NCI-H226 (cell line): Measurements from ENCODE around the gene SDCCAG8.

Experiments used
- DNase-seq: peaks from one replicate; pipeline ENCODE4 v3.0.0-alpha.2; 2015

Gene SDCCAG8

DNA sequence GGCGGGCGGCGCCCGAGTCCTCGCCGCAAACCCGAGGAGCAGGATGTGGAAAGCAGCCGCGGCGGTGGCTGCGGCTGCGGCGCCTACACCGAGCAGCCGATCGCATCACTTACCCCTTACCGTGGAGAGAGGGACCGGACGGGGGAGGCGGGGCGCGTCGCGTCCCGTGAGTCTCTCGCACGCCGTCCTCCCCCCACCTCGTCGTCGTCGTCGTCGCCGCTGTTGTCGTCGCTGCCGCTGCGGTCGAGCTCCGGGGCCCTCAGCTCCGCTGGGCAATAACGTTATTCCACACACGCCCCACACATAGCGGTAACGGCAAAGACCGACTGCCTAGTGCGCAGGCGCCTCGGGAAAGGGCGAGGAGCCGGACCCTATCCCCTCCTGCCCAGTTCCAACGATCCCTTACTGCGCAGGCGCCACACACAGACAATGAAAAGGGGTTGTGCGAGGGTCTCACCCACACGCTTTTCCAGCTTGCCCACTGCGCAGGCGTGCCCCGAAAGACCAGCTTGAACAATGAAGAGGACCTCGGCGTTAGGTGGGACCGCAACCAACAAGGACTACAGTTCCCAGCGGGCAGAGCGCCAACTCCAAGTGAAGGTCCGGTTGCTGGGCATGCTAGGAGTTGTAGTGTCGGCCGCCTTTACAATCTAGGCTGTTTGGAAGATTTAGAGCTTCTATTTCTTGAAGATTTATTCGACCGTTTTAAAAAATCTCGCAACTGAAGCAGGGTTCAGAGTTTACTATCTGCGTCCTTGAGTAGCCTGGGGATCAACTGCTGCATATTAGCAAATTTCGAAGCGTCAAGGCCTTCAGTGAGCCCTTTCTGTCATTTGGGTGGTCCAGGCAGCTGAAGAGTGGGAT, 682 bp upstream of the SDCCAG8 start, which contains the start of gene CEP170:
CEP170 (minus strand) TSS at position 355 of the 864 bp plus-strand sequence. CDS start 30,001 bp downstream, outside the sequence.
- peak; percentile 93 for DNase-seq

DNA sequence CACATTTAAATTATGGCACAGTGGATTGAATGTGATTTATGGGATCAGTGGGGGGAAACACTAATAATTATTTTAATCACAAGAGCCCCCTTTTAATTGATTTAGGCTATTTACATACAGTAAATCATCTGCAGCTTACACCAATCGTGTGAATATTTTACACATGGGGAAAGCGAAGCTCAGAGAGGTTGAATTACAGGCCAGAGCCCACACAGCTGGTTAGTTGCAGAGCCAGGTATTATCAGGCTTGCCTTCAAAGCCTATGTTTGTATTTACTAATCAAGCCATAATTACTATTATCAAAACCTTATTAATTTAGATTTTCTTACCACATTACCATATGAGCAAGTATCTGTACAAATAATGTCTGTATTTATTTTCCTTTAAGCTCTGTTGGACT, 749 bp downstream of the SDCCAG8 start:
- DNase-seq = no peak

GRCh38 chr1:243257189-243257588, 1.3 kb downstream of the SDCCAG8 start:
- no peak for DNase-seq

DNA sequence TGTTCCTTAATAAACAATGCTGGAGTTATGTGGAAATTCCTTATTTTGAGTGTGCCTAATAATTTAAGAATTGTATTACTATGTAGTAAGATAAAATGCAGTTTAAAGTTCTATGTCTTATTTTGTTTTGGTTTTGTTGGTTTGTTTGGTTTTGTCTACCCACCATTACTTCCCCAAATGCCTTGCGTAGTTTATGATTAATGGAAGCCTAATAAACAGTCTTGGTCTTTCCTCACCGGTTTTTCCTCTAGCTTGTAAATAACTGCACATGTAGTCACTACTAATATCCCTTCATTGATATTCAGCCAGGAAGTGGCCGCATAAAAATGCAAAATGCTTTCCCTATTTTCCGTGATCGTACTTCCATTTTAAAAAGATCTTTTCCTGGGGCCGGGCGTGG, 2.9 kb downstream of the SDCCAG8 start:
- no peak for DNase-seq

DNA sequence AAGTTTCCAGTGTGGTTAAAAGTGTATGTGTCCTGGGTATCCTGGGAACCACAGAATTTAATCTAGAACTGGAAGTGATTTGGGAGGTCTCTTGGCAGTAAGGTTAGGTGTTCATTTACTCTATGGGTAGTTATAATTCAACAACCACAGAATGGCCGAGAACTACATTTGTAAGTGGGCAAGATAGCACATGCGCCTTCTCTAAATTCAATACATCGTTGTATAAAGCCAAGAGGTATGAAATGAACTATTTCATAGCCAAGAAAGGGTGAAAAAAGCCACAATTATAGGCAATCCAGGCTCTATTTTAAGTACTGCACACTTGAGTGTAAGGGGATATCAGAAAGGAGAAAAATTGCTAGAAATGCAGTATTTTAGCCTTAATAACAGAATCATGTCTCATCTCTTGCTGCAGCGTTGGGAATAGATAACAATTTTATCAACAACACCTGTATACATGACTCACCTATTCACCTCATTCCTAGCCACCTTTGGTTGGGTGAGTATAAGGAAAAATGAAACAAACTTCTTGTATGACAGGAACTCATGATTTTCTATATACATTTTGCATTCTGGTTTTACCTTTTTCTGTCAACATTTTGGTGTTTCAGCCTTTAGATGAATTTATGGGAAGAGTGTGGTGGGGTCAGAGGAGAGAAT, 4.5 kb downstream of the SDCCAG8 start:
- DNase-seq = no peak

DNA sequence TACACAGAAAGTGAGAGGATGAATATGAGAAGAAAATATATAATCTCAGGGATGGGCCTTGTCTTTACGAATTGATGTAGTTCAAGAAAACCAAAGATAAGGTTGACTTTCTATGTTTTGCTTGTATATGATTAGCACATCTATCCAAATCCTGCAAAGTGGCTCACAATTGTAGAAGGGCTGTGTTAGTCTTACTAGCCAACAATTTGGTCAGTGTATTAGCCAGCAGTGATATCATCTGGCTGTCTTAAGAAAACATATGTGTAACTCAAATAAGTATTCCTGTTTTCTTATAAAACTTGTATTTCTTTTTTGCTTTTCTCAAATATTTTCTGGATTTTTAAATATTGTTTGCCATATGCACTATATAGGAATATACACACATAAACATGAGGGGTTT, 5.5 kb downstream of the SDCCAG8 start:
- DNase-seq = no peak

GRCh38 chr1:243264717-243265116, 8.9 kb downstream of the SDCCAG8 start:
- peak; percentile 74 for DNase-seq

DNA sequence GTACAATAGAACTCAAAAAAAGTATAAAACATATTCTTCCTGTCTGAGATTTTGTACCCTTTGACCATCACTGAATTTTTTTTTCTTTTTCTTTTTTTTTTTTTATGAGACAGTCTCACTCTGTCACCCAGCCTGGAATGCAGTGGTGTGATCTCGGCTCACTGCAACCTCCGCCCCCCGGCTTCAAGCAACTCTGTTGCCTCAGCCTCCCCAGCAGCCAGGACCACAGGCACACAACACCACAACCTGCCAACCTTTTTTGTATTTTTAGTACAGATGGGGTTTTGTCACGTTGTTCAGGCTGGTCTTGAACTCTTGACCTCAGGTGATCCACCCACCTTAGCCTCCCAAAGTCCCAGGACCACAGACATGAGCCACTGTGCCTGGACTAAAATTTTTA, 10.4 kb downstream of the SDCCAG8 start:
- no peak for DNase-seq

DNA sequence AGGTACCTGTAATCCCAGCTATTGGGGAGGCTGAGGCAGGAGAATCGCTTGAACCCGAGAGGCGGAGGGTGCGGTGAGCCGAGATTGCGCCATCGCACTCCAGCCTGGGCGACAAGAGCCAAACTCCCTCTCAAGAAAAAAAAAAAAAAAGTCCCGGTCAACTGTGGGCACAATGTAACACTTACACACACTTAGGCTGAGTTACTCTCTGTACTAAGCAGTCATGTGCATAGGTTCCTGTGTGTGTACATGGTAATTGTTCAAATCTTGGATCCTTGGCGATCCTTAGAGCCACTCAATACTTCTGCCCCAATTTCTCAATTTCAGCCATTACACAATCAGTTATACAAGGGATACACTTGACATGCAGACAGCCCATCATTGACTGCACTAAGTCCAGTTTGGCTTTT, 11.6 kb downstream of the SDCCAG8 start:
- no peak for DNase-seq

DNA sequence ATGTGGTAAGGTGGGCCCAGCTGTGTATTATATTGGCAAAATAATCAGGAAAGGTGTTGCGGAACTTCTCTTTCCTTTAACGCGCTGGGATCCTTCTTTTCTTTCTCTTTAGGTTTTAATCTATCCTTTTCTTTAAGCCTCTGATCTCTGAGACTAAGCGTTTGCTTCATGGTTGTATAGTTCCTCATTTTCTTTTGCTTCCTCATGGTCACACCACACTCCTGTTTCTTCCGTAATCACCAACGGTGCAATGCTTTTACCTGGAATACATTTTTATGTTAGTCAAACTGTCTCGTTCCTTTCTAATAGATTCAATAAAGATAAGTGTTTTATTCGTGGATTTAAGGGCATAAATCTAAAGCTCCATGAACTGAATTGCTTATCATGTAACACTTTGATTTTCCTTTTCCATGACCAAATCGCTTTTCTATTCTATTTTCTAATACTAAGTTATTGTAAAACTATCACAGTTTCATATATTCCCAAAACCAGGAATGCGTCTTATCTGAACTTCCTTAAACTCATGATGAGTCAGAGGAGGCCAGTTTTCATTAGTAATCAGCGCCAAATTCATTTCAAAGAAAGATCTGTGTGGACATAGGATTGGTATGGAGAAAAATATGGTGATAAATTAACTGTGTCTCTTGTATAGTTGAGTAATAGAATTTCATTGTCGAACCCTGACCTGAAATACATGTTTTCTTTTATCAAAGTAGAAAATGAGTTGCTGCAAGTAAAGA, 12.2 kb downstream of the SDCCAG8 start:
- DNase-seq = peak; percentile 95

DNA sequence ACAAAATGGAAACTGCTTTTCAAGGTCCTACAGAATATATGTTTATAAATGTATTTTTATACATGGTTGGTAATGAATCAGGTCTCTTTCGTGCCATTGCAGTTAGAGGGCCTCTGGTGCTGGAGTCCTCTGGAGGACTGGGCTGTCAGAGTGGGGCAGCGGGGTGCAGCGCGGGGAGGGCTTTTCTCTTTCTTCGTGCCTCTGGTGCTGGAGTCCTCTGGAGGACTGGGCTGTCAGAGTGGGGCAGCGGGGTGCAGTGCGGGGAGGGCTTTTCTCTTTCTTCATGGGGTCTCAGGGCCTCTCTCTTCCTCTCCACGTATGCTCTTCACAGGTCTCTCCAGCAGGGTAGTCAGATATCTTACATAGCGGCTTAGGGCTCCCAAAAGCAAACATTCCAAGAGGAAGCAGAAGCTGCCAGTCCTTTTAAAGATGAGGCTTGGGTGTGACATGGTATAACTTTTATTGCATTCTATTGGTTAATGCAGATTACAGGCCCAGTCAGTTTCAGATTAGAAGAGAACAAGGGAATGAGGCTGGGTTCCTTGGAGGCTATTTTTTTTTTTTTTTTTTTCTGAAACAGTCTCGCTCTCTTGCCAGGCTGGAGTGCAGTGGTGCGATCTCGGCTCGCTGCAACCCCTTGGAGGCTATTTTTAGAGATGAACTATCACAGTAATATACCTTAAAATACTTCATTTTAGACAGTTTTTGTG, 13.1 kb downstream of the SDCCAG8 start:
- peak; percentile 77 for DNase-seq

DNA sequence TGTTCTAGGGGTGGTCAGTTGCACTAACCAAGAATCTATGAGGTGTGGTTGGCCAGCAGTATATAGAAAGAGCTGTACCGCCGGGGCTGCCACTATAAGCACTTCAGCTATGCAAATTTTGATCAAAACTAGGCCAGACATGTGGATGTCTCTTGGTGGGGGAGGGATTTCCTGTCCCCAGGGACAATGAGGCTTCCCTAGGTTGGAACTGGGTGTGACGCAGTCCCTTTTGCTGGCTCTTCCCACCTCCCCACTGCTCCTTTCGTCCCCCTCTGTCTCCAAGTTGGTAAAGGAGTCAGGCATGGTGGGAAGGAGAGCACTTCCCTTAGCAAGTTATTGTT, 13.6 kb downstream of the SDCCAG8 start:
- DNase-seq = no peak

- no peak for DNase-seq
These were observed 14.4 kb downstream of the SDCCAG8 start for GRCh38 chr1:243270097-243270864.

DNA sequence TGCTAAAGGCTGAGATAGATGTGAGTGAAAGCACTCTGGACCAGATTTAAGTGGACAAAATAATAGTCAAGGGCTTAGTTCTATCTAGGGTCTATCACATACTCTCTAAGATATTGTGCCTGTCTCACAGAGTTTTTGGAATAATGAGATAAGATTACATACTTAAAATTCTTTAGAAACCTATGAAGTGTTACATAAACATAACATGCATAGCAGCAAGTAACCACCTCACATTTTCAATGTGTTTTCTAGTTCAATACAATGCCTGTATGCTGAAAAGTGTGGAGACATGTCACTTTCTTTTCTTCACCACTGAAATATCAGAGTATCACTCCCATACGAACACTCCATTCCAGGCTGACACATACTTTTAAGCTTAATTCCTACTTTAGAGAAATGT, 16.2 kb downstream of the SDCCAG8 start:
- peak; percentile 68 for DNase-seq

DNA sequence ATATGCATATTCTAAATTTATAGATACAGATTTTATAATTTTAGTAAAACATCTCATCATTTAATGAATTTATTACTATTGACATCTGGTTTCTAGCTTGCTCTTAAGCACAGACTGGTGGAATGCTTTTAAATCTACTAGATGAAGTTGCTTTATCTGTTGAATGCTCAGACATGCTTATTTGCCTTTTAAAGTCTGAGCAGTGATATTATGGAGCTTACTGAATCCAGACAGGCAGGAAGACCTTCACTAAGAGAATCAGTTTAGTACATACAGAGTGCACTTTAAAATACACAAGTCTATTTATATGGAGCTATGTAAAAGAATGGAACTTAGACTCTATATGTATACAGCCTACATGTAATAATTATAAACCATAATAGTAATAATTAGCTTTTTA, 16.6 kb downstream of the SDCCAG8 start:
- no peak for DNase-seq

DNA sequence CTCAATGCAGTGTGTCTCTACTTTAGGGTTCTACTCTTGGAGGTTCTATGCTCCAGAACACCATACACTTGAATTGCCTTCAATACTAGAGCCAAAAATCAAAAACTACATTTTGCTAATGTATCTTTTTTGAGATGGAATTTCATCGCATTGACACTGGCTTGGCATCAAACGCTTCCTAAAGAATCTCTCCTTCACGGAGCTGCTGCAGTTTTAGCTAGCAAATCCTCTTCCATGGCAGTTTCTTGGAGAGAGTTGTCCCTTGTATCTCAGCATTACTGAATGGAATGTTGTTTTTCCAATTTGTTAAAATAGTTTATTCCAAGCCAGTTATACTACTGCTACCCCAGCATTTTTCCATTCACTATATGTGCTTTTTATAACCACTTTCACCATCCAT, 17.7 kb downstream of the SDCCAG8 start:
- no peak for DNase-seq

- DNase-seq = no peak
These were observed 18.1 kb downstream of the SDCCAG8 start for GRCh38 chr1:243273945-243274344.

- no peak for DNase-seq
These were observed 19.5 kb downstream of the SDCCAG8 start for GRCh38 chr1:243275316-243275715.

DNA sequence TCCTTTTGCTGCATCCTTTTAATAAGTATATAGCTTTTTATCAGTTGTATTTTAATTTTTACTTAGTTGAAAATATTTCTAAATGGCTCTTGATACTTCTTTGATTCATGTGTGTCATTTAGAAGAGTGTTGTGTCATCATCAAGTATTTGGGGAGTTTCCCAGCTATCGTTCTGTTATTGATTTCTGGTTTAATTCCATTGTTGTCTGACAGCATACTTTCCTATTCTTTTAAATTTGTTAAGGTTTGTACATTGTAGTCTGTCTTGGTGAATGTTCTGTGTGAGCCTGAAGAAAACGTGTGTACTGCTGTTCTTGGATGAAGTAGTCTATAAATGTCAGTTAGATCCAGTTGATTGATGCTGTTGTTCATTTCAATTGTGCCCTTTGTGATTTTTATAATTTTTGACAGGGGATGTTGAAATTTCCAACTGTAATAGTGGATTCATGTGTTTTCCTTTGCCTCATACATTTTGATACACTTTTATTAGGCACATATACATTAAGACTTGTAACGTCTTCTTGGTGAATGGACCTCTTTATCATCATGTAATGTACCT, 24.8 kb downstream of the SDCCAG8 start:
- DNase-seq = no peak

DNA sequence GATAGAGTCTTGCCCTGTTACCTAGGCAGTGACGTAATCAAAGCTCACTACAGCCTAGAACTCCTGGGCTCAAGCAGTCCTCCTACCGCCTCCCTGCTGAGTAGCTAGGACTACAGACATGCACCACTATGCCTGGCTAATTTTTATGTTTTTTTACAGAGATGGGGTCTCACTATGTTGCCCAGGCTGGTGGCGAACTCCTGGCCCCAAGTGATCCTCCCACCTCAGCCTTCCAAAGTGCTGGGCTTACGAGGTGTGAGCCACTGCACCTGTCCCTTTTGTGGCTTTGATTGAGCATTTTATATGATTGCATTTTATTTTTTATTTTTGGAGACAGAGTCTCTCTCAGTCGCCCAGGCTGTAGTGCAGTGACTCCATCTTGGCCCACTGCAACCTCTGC, 25.8 kb downstream of the SDCCAG8 start:
- DNase-seq = no peak

DNA sequence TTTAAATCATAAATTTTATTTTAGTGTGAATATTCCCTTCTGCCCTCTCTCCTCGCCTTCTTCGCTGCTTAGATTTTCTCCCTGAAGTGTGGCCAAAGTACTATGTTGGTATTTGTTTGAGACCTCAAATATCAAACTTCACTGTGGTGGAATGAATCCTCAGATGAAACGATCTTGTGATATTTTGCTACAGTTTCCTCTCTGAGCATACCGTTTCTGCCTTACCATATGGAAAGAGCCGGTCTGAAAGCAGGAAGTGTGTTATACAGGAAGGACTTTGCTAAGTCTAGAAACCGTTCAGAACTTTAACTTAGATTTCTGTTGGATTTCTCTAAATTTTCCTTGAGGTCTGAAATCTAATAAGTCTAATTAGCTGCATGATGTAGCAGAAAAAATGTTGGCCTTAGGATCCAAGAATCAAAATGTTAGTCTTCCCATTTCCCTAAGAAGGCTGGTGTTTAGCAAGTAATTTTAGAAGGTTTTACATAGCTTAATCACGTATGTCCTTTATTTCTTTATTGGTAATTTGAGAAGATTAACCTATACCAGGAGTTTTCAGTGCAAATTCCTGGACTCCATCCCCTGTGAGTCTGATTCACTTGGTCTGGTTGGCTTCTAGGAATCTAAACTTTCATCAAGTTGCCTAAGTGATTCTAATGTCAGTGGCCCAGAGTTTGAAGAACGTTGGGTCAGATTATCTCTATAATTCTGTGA, 30.7 kb downstream of the SDCCAG8 start:
- DNase-seq = no peak
